SK-MEL-5 (cell line): ENCODE measurements around the gene SUSD6. TPM values are rescaled to one million over a fixed set of nuclear protein-coding genes. Genes with fewer than 3 reads are reported as not detected.

Experiments used
- DNase-seq: peaks from one replicate; pipeline ENCODE4 v3.0.0-alpha.2; 2016; ENCODE audit warnings: low read depth, low spot score
- in situ Hi-C: cut with HindIII; loops from 2 replicates; pipeline ENCODE4 v1.10.0; 2016; ENCODE audit warnings: low sequenced_read_pairs, high pct_unique_total_duplicates, low pct_unique_long_range_greater_than_20kb
- total RNA-seq: library from RNA; depleted of rRNA; stranded (reverse); fragments of >200 nt; shearing (Covaris generic); gene quantifications from 2 replicates; pipeline ENCODE4 v1.2.3, GENCODE V29; 2014

SUSD6 gene
- total RNA-seq, 1 experiment from 2014 or later = 3.5 TPM

GRCh38 chr14:69660344-69661193, 49.2 kb downstream of the SUSD6 start:
- no peak for DNase-seq
- in situ Hi-C loops = no loop called here

- in situ Hi-C loops = no loop called here
- no peak for DNase-seq
Observed at GRCh38 chr14:69661194-69661537, 49.8 kb downstream of the SUSD6 start.

DNA sequence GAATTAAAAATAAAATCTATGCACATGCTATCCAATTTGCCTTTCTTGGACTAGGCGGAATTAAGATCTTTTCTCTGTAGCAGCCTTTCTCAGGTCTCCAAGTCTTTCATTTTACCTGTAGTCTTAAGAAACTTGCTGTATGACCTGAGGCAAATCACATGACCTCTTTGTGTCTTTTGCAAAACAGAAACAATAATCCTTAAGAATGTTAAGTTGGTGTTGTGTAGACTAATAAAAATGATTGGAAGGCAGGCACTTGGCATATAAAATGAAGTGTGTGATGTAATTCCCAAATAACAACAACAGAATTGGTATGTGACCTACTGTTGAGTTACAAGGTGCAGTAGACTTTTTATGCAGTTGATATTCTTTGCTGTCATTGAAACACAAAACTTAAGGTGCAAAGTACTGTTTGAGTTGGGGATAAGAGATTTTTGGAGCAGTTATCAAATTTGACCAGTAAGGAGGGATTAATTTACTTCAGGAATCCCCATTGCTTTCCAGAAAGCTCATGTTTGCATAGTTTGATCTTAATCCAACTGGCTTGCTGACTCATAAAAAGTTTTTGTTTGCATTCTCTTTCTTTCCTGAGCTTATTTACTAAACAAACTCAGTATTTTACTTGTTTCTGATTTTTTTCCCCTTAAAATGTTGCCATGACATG, 51.4 kb downstream of the SUSD6 start:
- DNase-seq = no peak
- in situ Hi-C loops = no loop called here

- in situ Hi-C loops = no loop called here
Observed at GRCh38 chr14:69663300-69663643, 51.9 kb downstream of the SUSD6 start.

GRCh38 chr14:69664265-69664664, 52.9 kb downstream of the SUSD6 start:
- in situ Hi-C loops = no loop called here
- DNase-seq = no peak

More at GRCh38 chr14:69663300-69663643, 51.9 kb downstream of the SUSD6 start:
- no peak for DNase-seq

DNA sequence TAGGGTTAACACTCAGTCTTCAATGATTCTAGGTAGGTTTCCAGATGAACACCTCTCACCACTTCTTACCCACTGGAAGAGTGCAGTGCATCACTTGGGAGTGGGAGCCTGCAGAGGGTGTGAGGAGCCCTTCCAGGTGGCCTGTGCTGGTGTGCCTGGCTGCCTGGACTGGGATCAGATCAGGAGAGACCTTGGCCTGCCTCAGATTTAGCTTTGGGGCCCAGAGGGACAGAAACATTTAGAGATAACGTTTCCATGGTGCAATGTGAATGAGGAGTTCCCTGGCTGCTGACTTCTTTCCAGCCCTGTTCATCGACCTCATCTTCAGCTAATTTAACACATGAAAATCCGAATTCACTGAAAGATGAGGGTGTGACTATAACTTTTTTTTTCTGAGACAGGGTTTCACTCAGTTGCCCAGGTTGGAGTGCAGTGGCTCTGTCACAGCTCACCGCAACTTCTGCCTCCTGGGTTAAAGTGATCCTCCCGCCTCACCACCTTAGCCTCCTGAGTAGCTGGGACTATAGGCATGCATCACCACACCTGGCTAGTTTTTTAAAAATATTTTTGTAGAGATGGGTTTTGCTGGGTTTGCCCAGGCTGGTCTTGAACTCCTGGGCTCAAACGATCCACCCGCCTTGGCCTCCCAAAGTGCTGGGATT, 53.6 kb downstream of the SUSD6 start:
- no peak for DNase-seq
- in situ Hi-C loops = no loop called here

DNA sequence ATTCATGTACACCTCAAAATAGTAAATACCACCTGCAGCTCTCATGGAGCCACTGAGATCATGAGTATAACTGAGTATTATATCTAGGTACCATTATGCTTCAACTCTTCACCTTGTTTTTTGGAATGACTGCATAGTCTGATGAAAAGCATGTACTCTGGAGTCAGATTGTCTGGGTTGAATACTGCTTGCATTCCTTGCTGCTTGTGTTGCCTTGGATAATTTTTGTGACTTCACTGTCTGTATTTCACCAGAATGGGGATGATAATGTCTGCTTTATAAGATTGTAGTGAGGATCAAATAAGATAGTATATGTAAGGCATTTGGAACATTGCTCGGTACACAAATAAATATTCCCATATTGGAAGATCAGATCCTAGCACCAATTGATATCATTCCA, 54.2 kb downstream of the SUSD6 start:
- no peak for DNase-seq
- in situ Hi-C loops = no loop called here

GRCh38 chr14:69666112-69666511, 54.7 kb downstream of the SUSD6 start:
- in situ Hi-C loops = no loop called here
- DNase-seq = no peak

- DNase-seq = no peak
- in situ Hi-C loops = no loop called here
Observed at GRCh38 chr14:69666690-69667211, 55.4 kb downstream of the SUSD6 start.

GRCh38 chr14:69667938-69668335, 56.5 kb downstream of the SUSD6 start:
- in situ Hi-C loops = no loop called here
- DNase-seq = no peak

- in situ Hi-C loops = no loop called here
Observed at GRCh38 chr14:69669375-69669774, 58.0 kb downstream of the SUSD6 start.

GRCh38 chr14:69670093-69670492, 58.7 kb downstream of the SUSD6 start:
- DNase-seq = no peak
- in situ Hi-C loops = no loop called here

More at GRCh38 chr14:69669375-69669774, 58.0 kb downstream of the SUSD6 start:
- DNase-seq = no peak

- DNase-seq = no peak
- in situ Hi-C loops = no loop called here
Observed at GRCh38 chr14:69671365-69672030, 60.1 kb downstream of the SUSD6 start.

GRCh38 chr14:69672356-69672755, 61.0 kb downstream of the SUSD6 start:
- DNase-seq = no peak
- in situ Hi-C loops = no loop called here

DNA sequence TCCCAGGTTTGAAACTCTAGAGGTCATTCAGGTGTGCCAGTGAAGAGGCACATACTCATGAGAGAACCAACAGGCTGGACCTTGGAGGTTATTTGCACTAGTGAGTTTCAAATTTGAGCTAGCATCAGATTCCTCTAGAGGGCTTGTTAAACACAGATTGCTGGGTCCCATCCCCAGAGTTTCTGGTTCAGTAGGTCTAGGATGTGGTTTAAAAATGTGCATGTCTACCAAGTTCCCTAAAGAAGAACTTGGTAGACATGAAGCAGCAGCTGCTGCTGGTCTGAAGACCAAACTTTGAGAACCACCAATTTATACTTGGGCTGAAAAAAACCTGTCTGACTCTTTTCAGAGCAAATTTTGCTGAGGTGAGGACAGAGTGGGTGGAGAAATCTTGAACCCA, 61.7 kb downstream of the SUSD6 start:
- DNase-seq = no peak
- in situ Hi-C loops = no loop called here

- in situ Hi-C loops = no loop called here
- no peak for DNase-seq
Observed at GRCh38 chr14:69673578-69674305, 62.3 kb downstream of the SUSD6 start.

DNA sequence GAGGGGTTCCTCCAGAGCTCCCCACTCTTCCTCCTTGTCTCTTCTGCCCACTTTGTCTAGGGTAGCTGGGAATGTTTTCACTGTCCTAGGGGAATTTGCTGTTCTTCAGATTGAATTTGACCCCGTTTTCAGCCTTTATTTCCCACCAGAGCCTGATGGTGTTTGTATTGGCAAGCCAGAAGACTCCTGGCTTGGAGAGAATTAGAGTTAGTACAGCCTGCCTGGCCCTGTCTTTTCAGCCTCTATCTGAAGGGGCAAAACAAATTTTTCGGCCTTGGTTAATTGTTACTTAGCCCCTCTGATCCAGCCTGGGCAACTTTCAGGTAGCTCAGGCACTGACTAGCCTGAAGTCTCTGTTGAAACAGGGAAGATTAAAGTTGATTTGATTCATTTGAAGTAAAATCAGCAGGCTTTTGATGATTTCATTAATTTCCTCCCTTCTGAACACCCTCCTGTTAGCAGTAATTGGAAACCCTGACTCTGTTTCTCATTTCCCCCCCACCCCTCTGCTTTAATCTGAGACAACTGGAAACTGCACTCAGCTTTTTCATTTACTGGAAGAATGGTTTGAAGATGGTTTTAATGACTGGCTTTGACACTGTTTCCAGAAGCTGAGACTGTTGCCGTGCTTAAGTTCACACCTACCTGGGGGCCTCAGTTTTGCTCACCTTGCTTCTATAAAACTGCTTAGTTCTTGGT, 63.3 kb downstream of the SUSD6 start:
- DNase-seq = no peak
- in situ Hi-C loops = no loop called here
